ENCODE results near the gene CBX2.

CBX2 gene

GRCh38 chr17:79826204-79826680 lies 48.3 kb downstream of the CBX2 start:
- FAIRE-seq, result no peak
- no peak for DNase-seq (ENCODE audit: low spot score)

GRCh38 chr17:79826841-79827578 lies 49.1 kb downstream of the CBX2 start:
- no peak for FAIRE-seq

GRCh38 chr17:79829004-79829403 lies 51.1 kb downstream of the CBX2 start:
- DNase-seq (ENCODE audit: low spot score) (no peak), FAIRE-seq (no peak)

More at GRCh38 chr17:79826841-79827578, 49.1 kb downstream of the CBX2 start:
- DNase-seq (ENCODE audit: low spot score), result no peak

- FAIRE-seq (no peak), DNase-seq (ENCODE audit: low spot score) (no peak)
Observed at GRCh38 chr17:79829457-79829856, 51.5 kb downstream of the CBX2 start.

GRCh38 chr17:79830303-79830702 lies 52.4 kb downstream of the CBX2 start:
- FAIRE-seq (no peak), DNase-seq (ENCODE audit: low spot score) (no peak)

GRCh38 chr17:79830763-79831264 lies 52.9 kb downstream of the CBX2 start:
- FAIRE-seq, result no peak
- DNase-seq (ENCODE audit: low spot score), result no peak

- FAIRE-seq (no peak), DNase-seq (ENCODE audit: low spot score) (peak; percentile 65)
Observed at GRCh38 chr17:79831265-79832217, 53.6 kb downstream of the CBX2 start.

GRCh38 chr17:79832218-79833109 lies 54.5 kb downstream of the CBX2 start:
- FAIRE-seq (no peak), DNase-seq (ENCODE audit: low spot score) (peak; percentile 45)

GRCh38 chr17:79833110-79833450 lies 55.1 kb downstream of the CBX2 start:
- FAIRE-seq (no peak), DNase-seq (ENCODE audit: low spot score) (no peak)

GRCh38 chr17:79833744-79834564 lies 56.0 kb downstream of the CBX2 start:
- DNase-seq (ENCODE audit: low spot score) (no peak), FAIRE-seq (no peak)

- FAIRE-seq, result no peak
- no peak for DNase-seq (ENCODE audit: low spot score)
Observed at GRCh38 chr17:79834565-79835469, 56.9 kb downstream of the CBX2 start.

- FAIRE-seq (no peak), DNase-seq (ENCODE audit: low spot score) (no peak)
Observed at GRCh38 chr17:79835470-79835899, 57.5 kb downstream of the CBX2 start.

GRCh38 chr17:79835953-79836509 lies 58.1 kb downstream of the CBX2 start:
- no peak for FAIRE-seq

GRCh38 chr17:79836510-79836971 lies 58.6 kb downstream of the CBX2 start:
- DNase-seq (ENCODE audit: low spot score) (no peak), FAIRE-seq (no peak)

More at GRCh38 chr17:79835953-79836509, 58.1 kb downstream of the CBX2 start:
- DNase-seq (ENCODE audit: low spot score), result no peak

- DNase-seq (ENCODE audit: low spot score) (peak; percentile 47), FAIRE-seq (no peak)
Observed at GRCh38 chr17:79836972-79837887, 59.3 kb downstream of the CBX2 start.

All from RCC 7860 (cell line).